Psoas muscle (tissue), 8 donors: ENCODE measurements around the gene VSTM4. TPM values are rescaled to one million over a fixed set of nuclear protein-coding genes. Genes with fewer than 3 reads are reported as not detected.

Experiments used
- ATAC-seq, 4 donors: fragments of 200-7000 bp; cut with Tn5 transposase; one replicate each; pipeline ENCODE4 v1.9.1; 2020; ENCODE audit warnings: moderate library complexity in 3 of 4, mild to moderate bottlenecking in 2 of 4
- DNase-seq, 2 donors: peaks; one replicate each; pipeline ENCODE4 v3.0.0-alpha.2; 2020
- H3K27ac ChIP-seq: fragments of 200-600 bp; one replicate; pipeline ENCODE4 v1.8.0; 2022
- H3K27me3 ChIP-seq, 3 donors: fragments of 200-600 bp in 1 of 3; one replicate each; pipeline versions ENCODE4 v1.6.1 to v1.8.0; 2013 to 2022; ENCODE audit warnings: low read length in 2 of 3, mild to moderate bottlenecking in 2 of 3, moderate library complexity in 1 of 3; ENCODE audit not compliant: insufficient read depth in 3 of 3
- H3K36me3 ChIP-seq, 2 donors: fragments of 200-600 bp in 1 of 2; one replicate each; pipeline versions ENCODE4 v1.6.1 to v1.8.0; 2013 to 2022; ENCODE audit warnings: low read depth in 1 of 2, mild to moderate bottlenecking in 1 of 2, moderate library complexity in 1 of 2; ENCODE audit not compliant: insufficient read depth in 1 of 2
- H3K4me1 ChIP-seq: fragments of 200-600 bp; one replicate; pipeline ENCODE4 v1.8.0; 2022
- H3K4me3 ChIP-seq: fragments of 200-600 bp; one replicate; pipeline ENCODE4 v1.8.0; 2022; ENCODE audit warnings: mild to moderate bottlenecking
- H3K9me3 ChIP-seq: fragments of 200-600 bp; one replicate; pipeline ENCODE4 v1.8.0; 2022
- CTCF ChIP-seq: fragments of 200-600 bp; IDR thresholded peaks from one replicate; pipeline ENCODE4 v1.8.0; 2022; ENCODE audit warnings: antibody characterized with exemption
- WGBS, 3 donors: extraction: QIAGEN DNeasy Blood & Tissue Kit; methylation state at CpG; one replicate each; pipeline versions ENCODE4 v1.1.6 to v1.1.7; 2013; 5-methylcytosine and 5-hydroxymethylcytosine counted together
- intact Hi-C, 2 donors: fragments of 100-400 bp; cut with DNase I; formaldehyde crosslinking; loops; one replicate each; pipeline versions ENCODE4 v1.11.0 to v1.14.2; 2022
- polyA plus RNA-seq, 3 donors: library from polyadenylated mRNA; stranded (reverse); fragments of 200-250 nt; gene quantifications; one replicate each; pipeline ENCODE4 v1.2.3, GENCODE V29; 2013
- total RNA-seq, 4 donors: library from RNA; stranded (reverse); fragmentation: NEBNext Ultra II Directional in 2 of 4; extraction: Animal tissue kit (Norgen Biotek cat#: 25700) in 2 of 4; gene quantifications; one replicate each; pipeline versions ENCODE4 v1.2.1 to v1.2.4, GENCODE V29; 2021 to 2023
- donor health status: healthy with polysubstance abuse.
- donor health status: DM: no; HTN: no; CAD: no; lungs with moderate emphysema.
- donor health status: Bipolar disorder and iron deficiency.
- donor health status: healthy.
- donor health status: DM: yes; HTN: yes; CAD: no.
- donor health status: DM: no; HTN: no; CAD: no.
- donor health status: DM: no; HTN: no; CAD: no.
- donor health status: DM: yes; HTN: yes; CAD: no.

VSTM4 gene
- total and polyA plus RNA-seq, 7 donors = 1.0 to 4.4 (median 1.8) TPM

GRCh38 chr10:49068672-49069217 is 46.6 kb downstream of the VSTM4 start:
- no peak for TF ChIP-seq CTCF
- 49 to 55% (median 52%) methylated on average over 6 of the region's 6 CpGs for WGBS, 3 donors
- Histone ChIP-seq H3K36me3 (no peaks in the 10 kb centered on the region), H3K4me3 (no peak overlapping the region), H3K9me3 (no peaks in the 10 kb centered on the region), H3K4me1 (no peaks in the 10 kb centered on the region), H3K27me3 (no peaks in the 10 kb centered on the region), H3K27ac (no peak overlapping the region)
- intact Hi-C loops = no loop called here
- DNase-seq (no peak), ATAC-seq (no peak)

- WGBS, 3 donors = 86 to 91% (median 90%) methylated on average over 8 of the region's 8 CpGs
- no peak for TF ChIP-seq CTCF
- Histone ChIP-seq H3K27ac (no peak overlapping the region), H3K4me1 (no peaks in the 10 kb centered on the region), H3K36me3 (no peaks in the 10 kb centered on the region), H3K9me3 (no peaks in the 10 kb centered on the region), H3K4me3 (no peak overlapping the region), H3K27me3 (no peaks in the 10 kb centered on the region)
- ATAC-seq (no peak), DNase-seq (no peak)
- intact Hi-C loops = no loop called here
Measured at GRCh38 chr10:49068209-49068608, 47.1 kb downstream of the VSTM4 start.

- Histone ChIP-seq H3K36me3 (no peaks in the 10 kb centered on the region), H3K9me3 (peaks cover 3% of the 10 kb centered on the region), H3K4me3 (no peak overlapping the region), H3K27ac (no peak overlapping the region), H3K4me1 (no peaks in the 10 kb centered on the region), H3K27me3 (no peaks in the 10 kb centered on the region)
- 93 to 95% (median 93%) methylated on average over 5 of the region's 5 CpGs for WGBS, 3 donors
- ATAC-seq = no peak
- intact Hi-C loops = no loop called here
- no peak for DNase-seq
- no peak for TF ChIP-seq CTCF
Measured at GRCh38 chr10:49066944-49067730, 48.2 kb downstream of the VSTM4 start.

- no peak for DNase-seq
- no peak for ATAC-seq
- TF ChIP-seq CTCF = no peak
- no peaks in the 10 kb centered on the region for H3K36me3 ChIP-seq
- peaks cover 18% of the 10 kb centered on the region for H3K9me3 ChIP-seq
- no peak overlapping the region for H3K4me3 ChIP-seq
- H3K27me3 ChIP-seq = no peaks in the 10 kb centered on the region
- H3K27ac ChIP-seq = no peak overlapping the region
- H3K4me1 ChIP-seq = no peaks in the 10 kb centered on the region
- intact Hi-C loops = no loop called here
Measured at GRCh38 chr10:49062229-49062628, 53.1 kb downstream of the VSTM4 start.
